T-helper 9 cell (primary cell): ENCODE results near the gene VAV3.

Experiments
- DNase-seq: peaks from one replicate; pipeline ENCODE4 v3.0.0-alpha.2; 2020

VAV3 gene

GRCh38 chr1:107529511-107530149, 435.4 kb downstream of the VAV3 start:
- DNase-seq, result no peak

- DNase-seq, result no peak
These were observed 438.3 kb downstream of the VAV3 start for GRCh38 chr1:107526524-107527198.

GRCh38 chr1:107525961-107526360, 439.0 kb downstream of the VAV3 start:
- no peak for DNase-seq

GRCh38 chr1:107525145-107525544, 439.8 kb downstream of the VAV3 start:
- no peak for DNase-seq

GRCh38 chr1:107524301-107524700, 440.7 kb downstream of the VAV3 start:
- no peak for DNase-seq

- DNase-seq, result no peak
These were observed 441.2 kb downstream of the VAV3 start for GRCh38 chr1:107523736-107524135.

GRCh38 chr1:107523061-107523460, 441.9 kb downstream of the VAV3 start:
- no peak for DNase-seq
